ENCODE data around the gene GALNTL6. TPM values are rescaled to one million over a fixed set of nuclear protein-coding genes. Genes with fewer than 3 reads are reported as not detected.

GALNTL6 gene
- total RNA-seq, 2 experiments from 2014 or later = not detected

DNA sequence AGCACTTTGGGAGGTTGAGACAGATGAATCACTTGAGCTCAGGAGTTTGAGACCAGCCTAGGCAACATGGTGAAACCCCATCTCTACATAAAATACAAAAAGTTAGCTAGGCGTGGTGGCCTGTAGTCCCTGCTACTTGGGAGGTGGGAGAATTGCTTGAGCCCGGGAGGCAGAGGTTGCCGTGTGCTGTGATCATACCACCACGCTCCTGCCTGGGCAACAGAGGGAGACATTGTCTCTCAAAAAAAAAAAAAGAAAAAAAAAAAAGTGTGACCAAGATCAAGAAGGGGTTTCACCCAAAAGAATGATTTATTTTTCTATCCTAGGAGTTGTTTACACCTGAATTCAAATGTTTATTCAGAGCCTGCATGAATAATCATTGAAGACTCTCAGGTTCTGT, 783.0 kb downstream of the GALNTL6 start:
- Mint-ChIP-seq H3K4me1 (ENCODE audit: low read depth) (no peaks in the 10 kb centered on the region), H3K27me3 (no peaks in the 10 kb centered on the region), H3K4me3 (no peak overlapping the region), H3K27ac (no peak overlapping the region), H3K9me3 (peaks cover 5% of the 10 kb centered on the region), H3K36me3 (no peaks in the 10 kb centered on the region)
- ChIA-PET POLR2A (interaction anchor here (0.6 kb wide), 1 partner anchor 17 kb away, joined by 3 read pairs; no protein-coding TSS in a partner anchor), CTCF (no interaction called here)
- DNase-seq = no peak
- intact Hi-C loops (cut with micrococcal nuclease) = no loop called here

- Mint-ChIP-seq H3K4me3 (no peak overlapping the region), H3K36me3 (no peaks in the 10 kb centered on the region), H3K27ac (no peak overlapping the region), H3K9me3 (peaks cover 5% of the 10 kb centered on the region), H3K4me1 (ENCODE audit: low read depth) (no peaks in the 10 kb centered on the region), H3K27me3 (no peaks in the 10 kb centered on the region)
- ChIA-PET POLR2A (no interaction called here), CTCF (no interaction called here)
- intact Hi-C loops (cut with micrococcal nuclease) = no loop called here
- DNase-seq = no peak
These were observed 786.4 kb downstream of the GALNTL6 start for GRCh38 chr4:172599554-172599953.

DNA sequence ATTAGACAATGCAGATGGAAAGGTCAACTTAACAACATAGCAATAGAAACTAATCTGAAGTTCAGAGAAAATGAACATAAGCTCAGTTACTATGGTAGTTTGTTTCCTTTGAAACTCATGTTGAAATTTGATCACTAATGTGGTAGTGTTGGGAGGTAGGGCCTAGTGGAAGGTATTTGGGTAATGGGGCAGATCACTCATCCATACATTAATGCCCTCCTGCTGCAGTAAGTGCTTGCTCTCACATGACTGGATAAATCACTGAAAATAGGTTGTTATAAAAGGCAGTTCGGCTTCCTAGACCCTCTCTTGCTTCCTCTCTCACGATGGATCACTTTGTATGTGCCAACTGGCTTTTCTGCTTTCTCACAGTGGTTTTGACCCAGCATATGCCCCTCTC, 788.0 kb downstream of the GALNTL6 start:
- Mint-ChIP-seq H3K4me1 (ENCODE audit: low read depth) (no peaks in the 10 kb centered on the region), H3K36me3 (no peaks in the 10 kb centered on the region), H3K27ac (no peak overlapping the region), H3K4me3 (no peak overlapping the region), H3K27me3 (no peaks in the 10 kb centered on the region), H3K9me3 (peaks cover 8% of the 10 kb centered on the region)
- no peak for DNase-seq
- CTCF ChIA-PET = no interaction called here
- intact Hi-C loops (cut with micrococcal nuclease) = no loop called here
- POLR2A ChIA-PET = no interaction called here

GRCh38 chr4:172619218-172619617, 806.0 kb downstream of the GALNTL6 start:
- Mint-ChIP-seq H3K27ac (no peak overlapping the region), H3K9me3 (peaks cover 3% of the 10 kb centered on the region), H3K27me3 (no peaks in the 10 kb centered on the region), H3K4me3 (no peak overlapping the region), H3K36me3 (no peaks in the 10 kb centered on the region), H3K4me1 (ENCODE audit: low read depth) (no peaks in the 10 kb centered on the region)
- no peak for DNase-seq
- ChIA-PET POLR2A (no interaction called here), CTCF (no interaction called here)
- intact Hi-C loops (cut with micrococcal nuclease) = no loop called here

GRCh38 chr4:172619798-172620197, 806.6 kb downstream of the GALNTL6 start:
- no peaks in the 10 kb centered on the region for H3K27me3 Mint-ChIP-seq
- no peak for DNase-seq
- H3K9me3 Mint-ChIP-seq = peaks cover 4% of the 10 kb centered on the region
- H3K4me1 Mint-ChIP-seq (ENCODE audit: low read depth) = no peaks in the 10 kb centered on the region
- intact Hi-C loops (cut with micrococcal nuclease) = no loop called here
- CTCF ChIA-PET = no interaction called here
- H3K27ac Mint-ChIP-seq = no peak overlapping the region
- no peaks in the 10 kb centered on the region for H3K36me3 Mint-ChIP-seq
- POLR2A ChIA-PET = no interaction called here
- no peak overlapping the region for H3K4me3 Mint-ChIP-seq

- no peak overlapping the region for H3K27ac Mint-ChIP-seq
- H3K4me3 Mint-ChIP-seq = no peak overlapping the region
- intact Hi-C loops (cut with micrococcal nuclease) = no loop called here
- H3K36me3 Mint-ChIP-seq = no peaks in the 10 kb centered on the region
- no peaks in the 10 kb centered on the region for H3K27me3 Mint-ChIP-seq
- peaks cover 18% of the 10 kb centered on the region for H3K9me3 Mint-ChIP-seq
- no peaks in the 10 kb centered on the region for H3K4me1 Mint-ChIP-seq (ENCODE audit: low read depth)
- POLR2A ChIA-PET = no interaction called here
- CTCF ChIA-PET = no interaction called here
- DNase-seq = no peak
These were observed 815.1 kb downstream of the GALNTL6 start for GRCh38 chr4:172628263-172628662.

GRCh38 chr4:172630280-172630679, 817.1 kb downstream of the GALNTL6 start:
- Mint-ChIP-seq H3K27me3 (no peaks in the 10 kb centered on the region), H3K4me3 (no peak overlapping the region), H3K4me1 (ENCODE audit: low read depth) (no peaks in the 10 kb centered on the region), H3K36me3 (no peaks in the 10 kb centered on the region), H3K27ac (no peak overlapping the region), H3K9me3 (peaks cover 12% of the 10 kb centered on the region)
- DNase-seq = no peak
- POLR2A ChIA-PET = no interaction called here
- CTCF ChIA-PET = no interaction called here
- intact Hi-C loops (cut with micrococcal nuclease) = no loop called here

DNA sequence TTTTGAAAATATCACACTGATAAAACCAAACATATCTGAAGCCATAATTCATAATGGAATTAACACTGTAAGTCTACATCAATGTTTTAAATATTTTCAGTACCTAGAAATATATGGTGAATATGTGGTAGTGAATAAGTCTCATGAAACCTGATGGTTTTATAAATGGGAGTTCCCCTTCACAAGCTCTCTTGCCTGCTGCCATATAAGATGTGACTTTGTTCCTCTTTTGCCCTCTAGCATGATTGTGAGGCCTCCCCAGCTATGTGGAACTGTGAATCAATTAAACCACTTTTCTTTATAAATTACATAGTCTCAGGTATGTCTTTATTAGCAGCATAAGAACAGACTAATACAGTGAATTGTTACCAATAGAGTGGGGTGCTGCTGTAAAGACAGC, 818.6 kb downstream of the GALNTL6 start:
- Mint-ChIP-seq H3K4me3 (no peak overlapping the region), H3K27me3 (no peaks in the 10 kb centered on the region), H3K27ac (no peak overlapping the region), H3K36me3 (no peaks in the 10 kb centered on the region), H3K9me3 (peaks cover 5% of the 10 kb centered on the region), H3K4me1 (ENCODE audit: low read depth) (no peaks in the 10 kb centered on the region)
- no peak for DNase-seq
- intact Hi-C loops (cut with micrococcal nuclease) = no loop called here
- CTCF ChIA-PET = no interaction called here
- POLR2A ChIA-PET = no interaction called here

DNA sequence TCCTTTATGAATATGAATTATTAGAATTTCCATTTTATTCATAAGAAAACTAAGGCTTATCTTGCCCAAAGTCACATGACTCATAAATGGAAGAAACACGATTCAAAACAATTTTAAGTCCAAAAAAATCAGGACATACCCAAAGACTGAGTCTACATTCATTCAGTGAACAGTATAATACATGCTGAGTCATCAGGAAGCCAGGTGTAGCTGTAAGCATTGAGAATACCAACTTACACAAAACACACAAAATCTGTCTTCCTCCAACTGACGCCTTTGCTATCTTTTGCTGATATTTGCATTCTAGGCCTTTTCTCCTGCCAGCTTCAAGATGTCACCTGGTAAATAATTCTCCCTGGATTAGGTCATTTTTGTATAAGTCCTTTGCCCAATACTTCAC, 835.3 kb downstream of the GALNTL6 start:
- Mint-ChIP-seq H3K27ac (no peak overlapping the region), H3K27me3 (no peaks in the 10 kb centered on the region), H3K4me1 (ENCODE audit: low read depth) (no peaks in the 10 kb centered on the region), H3K9me3 (no peaks in the 10 kb centered on the region), H3K4me3 (no peak overlapping the region), H3K36me3 (no peaks in the 10 kb centered on the region)
- ChIA-PET POLR2A (no interaction called here), CTCF (no interaction called here)
- intact Hi-C loops (cut with micrococcal nuclease) = no loop called here
- no peak for DNase-seq

GRCh38 chr4:172649143-172649542, 835.9 kb downstream of the GALNTL6 start:
- H3K27ac Mint-ChIP-seq = no peak overlapping the region
- no peak for DNase-seq
- no peaks in the 10 kb centered on the region for H3K4me1 Mint-ChIP-seq (ENCODE audit: low read depth)
- CTCF ChIA-PET = no interaction called here
- intact Hi-C loops (cut with micrococcal nuclease) = no loop called here
- no peaks in the 10 kb centered on the region for H3K9me3 Mint-ChIP-seq
- H3K36me3 Mint-ChIP-seq = no peaks in the 10 kb centered on the region
- H3K27me3 Mint-ChIP-seq = no peaks in the 10 kb centered on the region
- POLR2A ChIA-PET = no interaction called here
- H3K4me3 Mint-ChIP-seq = no peak overlapping the region

DNA sequence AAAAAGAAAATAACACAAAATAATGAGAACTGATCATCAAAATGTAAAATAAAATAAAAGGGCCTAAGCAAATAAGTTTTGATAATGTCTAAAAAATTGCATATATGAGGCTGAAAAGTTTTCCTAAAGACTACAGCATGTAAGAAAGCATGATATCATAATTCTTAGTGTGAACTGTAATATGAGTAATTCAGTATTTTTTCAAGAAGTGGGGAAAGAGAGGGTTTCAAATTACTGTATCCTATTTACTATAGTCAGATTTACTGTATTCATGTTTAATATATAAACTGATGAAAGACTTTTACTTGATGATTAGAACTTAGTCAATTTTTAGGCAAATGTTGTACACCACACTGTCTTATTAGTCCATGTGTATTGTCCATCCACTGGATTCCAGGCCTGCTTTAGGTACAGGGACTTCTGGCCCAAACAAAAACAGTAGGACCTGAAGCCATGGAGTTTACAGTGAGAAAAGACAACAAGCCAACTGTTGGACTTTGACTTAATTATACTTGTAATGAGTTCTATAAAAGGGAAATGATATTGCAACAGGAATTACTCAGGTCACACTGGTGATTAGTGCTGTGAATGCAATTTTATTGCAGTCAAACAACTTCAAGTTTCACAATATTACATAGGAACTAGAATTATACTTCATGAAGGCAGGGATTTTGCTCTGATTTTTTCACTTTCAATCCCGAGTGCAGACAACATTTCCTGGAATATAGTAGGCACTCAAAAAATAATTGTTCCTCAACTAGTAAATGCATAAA, 837.7 kb downstream of the GALNTL6 start:
- ChIA-PET POLR2A (no interaction called here), CTCF (no interaction called here)
- Mint-ChIP-seq H3K27me3 (no peaks in the 10 kb centered on the region), H3K36me3 (no peaks in the 10 kb centered on the region), H3K4me3 (no peak overlapping the region), H3K27ac (no peak overlapping the region), H3K9me3 (no peaks in the 10 kb centered on the region), H3K4me1 (ENCODE audit: low read depth) (no peaks in the 10 kb centered on the region)
- intact Hi-C loops (cut with micrococcal nuclease) = no loop called here
- DNase-seq = no peak

- CTCF ChIA-PET = no interaction called here
- intact Hi-C loops (cut with micrococcal nuclease) = no loop called here
- Mint-ChIP-seq H3K27me3 (no peaks in the 10 kb centered on the region), H3K4me3 (no peak overlapping the region), H3K9me3 (no peaks in the 10 kb centered on the region), H3K36me3 (no peaks in the 10 kb centered on the region), H3K27ac (no peak overlapping the region), H3K4me1 (ENCODE audit: low read depth) (no peaks in the 10 kb centered on the region)
- POLR2A ChIA-PET = interaction anchor here (0.6 kb wide), 1 partner anchor 95 kb away, joined by 3 read pairs; no protein-coding TSS in a partner anchor
- no peak for DNase-seq
These were observed 838.8 kb downstream of the GALNTL6 start for GRCh38 chr4:172651961-172652360.

GRCh38 chr4:172652369-172652768, 839.2 kb downstream of the GALNTL6 start:
- no peak for DNase-seq
- no peak overlapping the region for H3K4me3 Mint-ChIP-seq
- H3K4me1 Mint-ChIP-seq (ENCODE audit: low read depth) = no peaks in the 10 kb centered on the region
- H3K27ac Mint-ChIP-seq = no peak overlapping the region
- H3K27me3 Mint-ChIP-seq = no peaks in the 10 kb centered on the region
- H3K36me3 Mint-ChIP-seq = no peaks in the 10 kb centered on the region
- intact Hi-C loops (cut with micrococcal nuclease) = no loop called here
- H3K9me3 Mint-ChIP-seq = no peaks in the 10 kb centered on the region
- ChIA-PET CTCF (no interaction called here), POLR2A (no interaction called here)

Data from activated CD4-positive, alpha-beta memory T cell treated with anti-CD3 and anti-CD28 coated beads for 36 hours (primary cell).